ENCODE measurements around the gene ZFP64.

The ZFP64 gene

DNA sequence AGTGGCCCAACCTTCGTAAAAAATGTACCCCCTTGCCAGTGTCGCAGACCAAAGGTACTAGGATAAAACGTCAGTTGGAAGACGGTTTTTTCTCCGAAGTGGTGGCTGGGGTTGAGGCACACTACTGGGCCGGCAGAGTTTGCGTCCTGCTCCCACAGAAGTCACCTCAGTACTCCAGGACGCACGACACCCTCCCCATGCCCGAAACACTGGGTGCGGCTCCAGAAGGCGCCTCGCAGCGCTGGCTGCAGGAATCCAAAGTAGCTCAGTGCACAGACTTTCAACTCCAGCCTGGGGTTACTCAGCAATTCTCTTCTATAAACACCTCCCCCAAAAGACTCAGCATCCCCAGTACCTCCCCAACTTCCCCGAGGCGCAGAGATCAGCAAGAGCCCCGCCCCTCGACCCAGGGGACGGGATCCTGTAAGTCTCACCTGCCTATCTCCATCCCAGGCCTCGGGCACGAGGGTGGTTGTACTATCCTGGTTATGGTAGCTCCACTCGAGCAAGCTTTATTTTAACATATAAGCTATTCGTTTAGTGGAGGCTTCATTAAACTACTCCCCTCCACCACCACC, 88.2 kb downstream of the ZFP64 start:
- DNase-seq: no peak

DNA sequence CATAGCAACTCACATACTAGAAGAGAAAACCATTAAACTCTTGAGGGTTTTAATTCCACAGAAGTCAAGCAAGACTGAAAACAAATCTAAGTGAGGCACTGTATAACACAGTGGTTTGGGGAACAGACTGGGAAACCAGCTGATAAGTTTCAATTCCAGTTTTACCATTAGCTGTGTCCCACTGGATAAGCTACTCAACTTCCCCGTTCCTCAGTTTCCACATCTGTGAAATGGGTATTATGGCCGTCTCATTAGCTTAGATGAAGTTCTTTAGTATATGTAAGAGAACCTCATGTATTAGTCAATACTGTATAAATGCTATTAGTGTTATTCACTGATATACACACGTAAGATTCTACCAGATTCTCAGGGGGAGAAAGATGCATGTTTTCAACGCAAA, 89.0 kb downstream of the ZFP64 start:
- no peak for DNase-seq

DNA sequence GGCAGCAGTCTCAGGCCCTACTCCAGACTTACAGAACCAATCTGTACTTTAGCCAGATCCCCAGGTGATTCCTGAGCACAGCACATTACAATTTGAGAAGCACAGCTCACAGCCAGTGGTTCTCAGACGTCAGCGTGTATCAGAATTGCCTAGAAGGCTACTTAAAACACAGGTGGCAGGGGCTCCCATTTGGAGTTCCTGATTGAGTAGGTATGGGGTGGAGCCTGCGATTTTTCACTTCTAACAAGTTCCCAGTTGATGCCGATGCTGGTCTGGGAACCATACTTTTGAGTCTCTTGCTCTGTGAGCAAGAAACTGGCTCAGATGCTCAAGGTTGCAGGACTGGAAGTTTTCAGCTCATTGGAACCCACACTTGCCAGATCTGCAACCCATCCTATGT, 89.5 kb downstream of the ZFP64 start:
- no peak for DNase-seq

Data from NCI-H2029 treated with DMSO at 0.1 percent for 48 hours (cell line).